ENCODE results near the gene RENBP. TPM values are rescaled to one million over a fixed set of nuclear protein-coding genes. Genes with fewer than 3 reads are reported as not detected.
"Not testable (repeated sequence)": the region's sequence is repeated elsewhere in the genome, so short reads cannot be mapped to it uniquely, and the experiment has no call there.

Gene RENBP
- total RNA-seq, 2 experiments from 2014 or later, result 18.1 to 18.8 TPM

GRCh38 chrX:153980394-153980793 is 36.0 kb upstream of the RENBP start:
- DNase-seq, H3K9me3 Mint-ChIP-seq, H3K36me3 Mint-ChIP-seq, H3K27me3 Mint-ChIP-seq: not testable (repeated sequence)
- peak; percentile 45 for ATAC-seq (ENCODE audit: low read depth)
- Mint-ChIP-seq H3K4me3 (peak overlapping the region; percentile 76), H3K4me1 (peaks cover 36% of the 10 kb centered on the region), H3K27ac (peak overlapping the region; percentile 92)
- POLR2A ChIA-PET, result interaction anchor here (1.3 to 2.8 kb wide), 8 partner anchors 9 to 54 kb away, joined by 3 to 39 read pairs (median 8); partner anchors contain the start of genes ARHGAP4, HCFC1, IRAK1 and TMEM187

GRCh38 chrX:153974726-153975286 is 30.4 kb upstream of the RENBP start:
- H3K27ac Mint-ChIP-seq, result peak overlapping the region; percentile 95
- peaks cover 4% of the 10 kb centered on the region for H3K36me3 Mint-ChIP-seq
- DNase-seq (no peak), ATAC-seq (ENCODE audit: low read depth) (no peak)
- H3K4me3 Mint-ChIP-seq, result peak overlapping the region; percentile 88
- H3K9me3 Mint-ChIP-seq, result no peaks in the 10 kb centered on the region
- H3K27me3 Mint-ChIP-seq, result no peaks in the 10 kb centered on the region
- POLR2A ChIA-PET, result interaction anchor here (1.0 to 6.9 kb wide), 4 partner anchors 8 to 45 kb away, joined by 4 to 62 read pairs (median 21); partner anchors contain the start of gene IRAK1
- peaks cover 10% of the 10 kb centered on the region for H3K4me1 Mint-ChIP-seq

DNA sequence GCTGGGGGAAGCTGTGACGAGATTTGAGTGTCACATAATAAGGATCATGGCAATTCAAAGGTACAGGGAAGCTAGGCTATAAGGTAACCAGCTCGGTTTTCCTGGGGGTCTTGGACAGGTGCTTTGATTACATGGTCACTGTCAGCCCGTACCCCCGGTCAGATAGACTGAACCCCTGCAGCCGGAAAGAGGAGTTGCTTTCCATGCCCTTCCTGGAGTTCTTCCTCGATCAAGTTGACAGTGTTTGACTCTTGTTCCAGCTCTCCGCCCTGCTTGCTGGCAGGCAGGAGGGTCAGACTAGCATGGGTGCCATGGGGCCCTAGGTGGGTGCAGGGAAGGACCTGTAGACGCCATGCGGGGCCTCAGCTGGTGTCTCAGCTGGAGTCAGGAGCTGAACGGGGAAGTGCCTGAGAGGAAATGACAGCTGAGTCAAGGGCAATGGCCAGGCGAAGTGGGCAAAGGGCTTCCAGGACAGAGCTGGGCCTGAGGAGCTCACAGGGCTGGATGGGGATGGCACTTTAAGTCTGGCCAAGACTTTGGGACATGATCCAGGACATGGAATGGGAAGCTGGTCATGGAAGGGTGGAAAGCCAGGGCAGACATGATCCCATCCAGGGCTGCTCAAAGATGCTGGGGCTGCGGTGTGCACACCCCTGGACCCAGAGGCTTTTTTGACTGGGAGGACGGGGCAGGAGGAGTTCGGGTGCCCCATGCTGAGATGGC is 29.7 kb upstream of the RENBP start:
- peaks cover 10% of the 10 kb centered on the region for H3K4me1 Mint-ChIP-seq
- no peak for DNase-seq
- peaks cover 9% of the 10 kb centered on the region for H3K36me3 Mint-ChIP-seq
- no peak for ATAC-seq (ENCODE audit: low read depth)
- H3K9me3 Mint-ChIP-seq, result no peaks in the 10 kb centered on the region
- peak overlapping the region; percentile 95 for H3K27ac Mint-ChIP-seq
- POLR2A ChIA-PET, result interaction anchor here (1.0 to 6.9 kb wide), 6 partner anchors 8 to 48 kb away, joined by 3 to 62 read pairs (median 6); partner anchors contain the start of genes ARHGAP4 and IRAK1
- peak overlapping the region; percentile 88 for H3K4me3 Mint-ChIP-seq
- H3K27me3 Mint-ChIP-seq, result no peaks in the 10 kb centered on the region

GRCh38 chrX:153973127-153974002 is 28.9 kb upstream of the RENBP start:
- POLR2A ChIA-PET, result interaction anchor here (0.7 to 7.6 kb wide), 11 partner anchors 8 to 80 kb away, joined by 3 to 110 read pairs (median 7); partner anchors contain the start of genes ARHGAP4 and IRAK1
- Mint-ChIP-seq H3K4me3 (peak overlapping the region; percentile 88), H3K9me3 (no peaks in the 10 kb centered on the region), H3K27me3 (no peaks in the 10 kb centered on the region), H3K27ac (peak overlapping the region; percentile 95), H3K4me1 (peaks cover 10% of the 10 kb centered on the region), H3K36me3 (peaks cover 9% of the 10 kb centered on the region)
- ATAC-seq (ENCODE audit: low read depth), result no peak
- no peak for DNase-seq

DNA sequence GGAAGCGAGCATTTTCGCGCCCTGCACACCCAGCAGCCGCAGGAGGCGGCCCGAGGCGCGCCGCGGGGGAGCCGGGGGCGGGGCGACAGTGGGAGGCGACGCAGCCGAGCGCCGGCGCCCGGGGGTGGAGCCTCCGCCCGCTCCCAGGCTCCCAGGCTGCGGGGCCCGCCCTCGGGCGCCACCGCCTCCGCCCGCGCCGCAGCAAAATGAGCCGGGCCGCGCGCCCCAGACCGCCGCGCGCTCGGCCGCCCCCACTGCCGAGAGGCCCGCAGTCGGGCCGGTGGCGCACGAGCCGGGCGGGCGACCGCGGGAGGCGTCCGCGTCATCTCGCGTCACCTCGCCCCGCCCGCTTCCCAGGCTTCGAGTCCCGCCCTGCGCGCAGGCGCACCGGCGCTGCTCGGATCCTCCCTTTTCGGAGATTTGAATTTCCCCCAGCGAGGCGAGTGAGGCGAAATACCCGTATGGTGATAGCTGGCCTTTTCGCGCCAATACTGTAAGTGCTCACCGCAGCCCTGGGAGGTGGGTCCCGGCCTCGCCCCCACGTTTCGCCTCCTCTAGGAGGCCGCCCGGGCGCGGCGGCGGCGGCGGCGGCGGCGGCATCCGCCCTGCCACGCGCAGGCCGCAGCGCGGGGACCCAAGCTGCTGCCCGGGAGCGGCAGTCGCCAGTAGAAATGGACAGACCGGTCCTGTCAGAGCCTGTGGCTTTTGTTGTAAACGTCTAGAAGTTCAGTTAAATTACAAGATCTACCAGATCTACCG is 28.1 kb upstream of the RENBP start, which contains the start of gene TMEM187:
TSS of gene TMEM187 (plus strand) at position 387 of the 759 bp plus-strand sequence. CDS start 9,309 bp downstream, outside the sequence.
- Mint-ChIP-seq H3K4me1 (peaks cover 10% of the 10 kb centered on the region), H3K27ac (peak within 1 kb of the TSS; percentile 100), H3K27me3 (no peaks in the 10 kb centered on the region), H3K4me3 (peak within 1 kb of the TSS; percentile 100), H3K9me3 (no peaks in the 10 kb centered on the region), H3K36me3 (peaks cover 16% of the 10 kb centered on the region)
- peak; percentile 48 for ATAC-seq (ENCODE audit: low read depth)
- peak; percentile 90 for DNase-seq
- POLR2A ChIA-PET, result interaction anchor here (0.6 to 7.6 kb wide), 10 partner anchors 9 to 82 kb away, joined by 3 to 110 read pairs (median 8); partner anchors contain the start of genes ARHGAP4 and IRAK1

DNA sequence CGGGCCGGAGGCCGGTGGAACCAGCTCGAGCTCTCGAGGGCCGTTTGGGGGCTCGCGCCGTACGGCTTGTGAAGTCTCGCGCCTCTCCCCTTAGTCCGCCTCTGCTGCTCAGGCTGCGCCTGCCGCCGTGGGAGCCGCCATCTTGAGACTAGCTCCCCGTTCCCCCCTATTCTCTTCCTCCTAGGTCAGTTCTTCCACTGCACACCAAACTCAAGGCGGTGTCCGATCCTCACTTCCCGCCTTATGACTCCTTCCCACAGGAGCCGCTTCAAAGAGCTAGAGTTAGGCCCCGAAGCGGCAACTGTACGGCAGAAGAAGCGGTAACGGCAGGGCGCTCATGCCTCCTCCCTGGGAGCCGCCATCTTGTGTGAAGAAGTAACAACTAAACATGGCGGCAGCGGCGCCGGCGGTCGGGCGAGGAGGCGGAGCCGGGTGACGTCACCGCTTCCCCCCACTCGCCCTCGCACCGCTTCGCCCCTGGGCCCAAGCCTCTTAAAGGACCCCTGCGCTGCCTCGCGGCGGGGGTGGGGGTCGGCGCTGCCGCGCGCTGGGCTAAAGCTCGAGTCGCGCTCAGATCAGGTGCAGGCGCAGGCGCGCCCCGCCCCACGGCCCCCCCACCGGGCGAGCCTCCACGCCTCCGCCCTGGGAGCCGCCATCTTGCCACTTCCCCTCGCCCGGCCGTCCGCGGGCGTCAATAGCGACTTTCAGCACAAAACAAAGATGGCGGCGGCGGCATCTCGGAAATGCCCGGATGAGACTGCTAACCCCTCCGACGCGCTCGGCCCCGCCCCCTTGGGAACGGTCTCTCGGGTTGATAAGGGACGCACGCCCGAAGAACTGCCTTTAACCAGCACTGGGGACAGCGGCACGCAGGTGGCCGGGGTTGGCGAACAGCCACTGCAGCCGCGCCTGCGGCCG is 27.3 kb upstream of the RENBP start, which contains the start of gene HCFC1:
TSS of gene HCFC1 (minus strand) at position 369 of the 918 bp plus-strand sequence. CDS start 978 bp downstream, outside the sequence.
- H3K36me3 Mint-ChIP-seq, result peaks cover 20% of the 10 kb centered on the region
- DNase-seq (peak; percentile 88), ATAC-seq (ENCODE audit: low read depth) (peak; percentile 31)
- H3K27ac Mint-ChIP-seq, result peak within 1 kb of the TSS; percentile 100
- H3K4me3 Mint-ChIP-seq, result peak within 1 kb of the TSS; percentile 100
- peaks cover 12% of the 10 kb centered on the region for H3K4me1 Mint-ChIP-seq
- H3K27me3 Mint-ChIP-seq, result no peaks in the 10 kb centered on the region
- POLR2A ChIA-PET, result interaction anchor here (0.6 to 7.6 kb wide), 12 partner anchors 10 to 83 kb away, joined by 3 to 110 read pairs (median 7); partner anchors contain the start of genes ARHGAP4 and IRAK1
- no peaks in the 10 kb centered on the region for H3K9me3 Mint-ChIP-seq

DNA sequence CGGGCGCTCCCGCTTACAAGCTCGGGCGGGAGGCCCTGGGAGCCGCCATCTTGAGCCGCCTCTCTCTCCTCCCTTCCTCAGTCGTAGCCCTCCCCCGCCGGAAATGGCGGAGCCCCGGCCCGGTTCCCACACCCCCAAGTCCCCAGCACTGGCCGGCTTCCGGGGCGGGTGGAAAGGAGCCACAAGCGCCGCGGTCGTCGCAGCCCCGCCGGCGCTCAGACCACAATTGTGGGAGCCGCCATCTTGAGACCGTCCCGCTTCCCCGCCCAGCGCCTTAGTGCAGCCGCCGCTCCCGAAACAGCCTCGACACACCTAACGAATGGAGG is 26.6 kb upstream of the RENBP start:
- Mint-ChIP-seq H3K4me3 (peak overlapping the region; percentile 100), H3K4me1 (peaks cover 16% of the 10 kb centered on the region), H3K36me3 (peaks cover 20% of the 10 kb centered on the region), H3K27me3 (no peaks in the 10 kb centered on the region), H3K27ac (peak overlapping the region; percentile 100), H3K9me3 (no peaks in the 10 kb centered on the region)
- ATAC-seq (ENCODE audit: low read depth) (peak; percentile 23), DNase-seq (peak; percentile 84)
- POLR2A ChIA-PET, result interaction anchor here (0.9 to 7.6 kb wide), 10 partner anchors 11 to 56 kb away, joined by 3 to 110 read pairs (median 7); partner anchors contain the start of genes ARHGAP4 and IRAK1

DNA sequence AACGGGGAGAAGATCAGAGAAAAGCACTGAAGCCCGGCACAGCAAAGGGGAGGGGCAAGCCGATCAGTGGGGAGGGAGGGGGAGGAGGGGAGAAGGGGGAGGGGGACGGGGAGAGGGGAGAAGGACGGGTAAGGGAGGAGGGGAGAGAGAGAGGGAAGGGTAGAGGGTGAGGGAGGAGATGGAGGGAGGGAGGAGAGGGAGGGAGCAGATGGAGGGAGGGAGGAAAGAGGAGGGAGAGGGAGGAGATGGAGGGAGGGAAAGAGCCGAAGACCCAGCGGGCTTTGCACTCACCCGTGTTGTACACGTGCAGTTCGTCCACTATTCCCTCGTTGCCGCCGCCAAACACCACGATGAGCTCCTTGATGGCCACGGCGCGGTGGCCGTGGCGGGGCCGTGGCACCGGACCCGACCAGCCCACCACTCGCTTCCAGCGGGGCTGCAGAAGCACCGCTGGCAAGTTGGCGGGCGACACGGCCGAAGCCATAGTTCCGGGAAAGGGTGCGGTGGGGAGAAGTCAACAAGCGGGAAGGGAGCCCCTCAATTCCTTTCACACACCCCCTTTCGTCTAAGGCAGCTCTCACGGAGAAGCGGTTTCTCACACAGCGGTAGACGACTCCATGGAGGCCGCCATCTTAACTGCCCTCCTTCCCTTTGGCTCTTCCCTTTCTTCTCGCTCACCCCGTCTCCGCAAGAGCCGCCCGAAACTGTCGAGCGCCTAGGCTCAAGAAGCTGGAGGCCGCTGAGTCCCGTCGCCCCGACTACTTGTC is 26.1 kb upstream of the RENBP start:
- ATAC-seq (ENCODE audit: low read depth), result peak; percentile 5
- Mint-ChIP-seq H3K4me1 (peaks cover 14% of the 10 kb centered on the region), H3K27me3 (no peaks in the 10 kb centered on the region), H3K36me3 (peaks cover 20% of the 10 kb centered on the region), H3K27ac (peak overlapping the region; percentile 100), H3K4me3 (peak overlapping the region; percentile 100), H3K9me3 (no peaks in the 10 kb centered on the region)
- DNase-seq, result no peak
- POLR2A ChIA-PET, result interaction anchor here (1.1 to 7.6 kb wide), 11 partner anchors 10 to 56 kb away, joined by 3 to 110 read pairs (median 7); partner anchors contain the start of genes ARHGAP4 and IRAK1

- no peaks in the 10 kb centered on the region for H3K27me3 Mint-ChIP-seq
- H3K4me3 Mint-ChIP-seq, result peak overlapping the region; percentile 100
- POLR2A ChIA-PET, result interaction anchor here (1.2 to 7.6 kb wide), 8 partner anchors 11 to 57 kb away, joined by 3 to 110 read pairs (median 22); partner anchors contain the start of genes ARHGAP4 and IRAK1
- H3K36me3 Mint-ChIP-seq, result peaks cover 20% of the 10 kb centered on the region
- H3K4me1 Mint-ChIP-seq, result peaks cover 14% of the 10 kb centered on the region
- ATAC-seq (ENCODE audit: low read depth) (no peak), DNase-seq (peak; percentile 54)
- H3K27ac Mint-ChIP-seq, result peak overlapping the region; percentile 100
- H3K9me3 Mint-ChIP-seq, result no peaks in the 10 kb centered on the region
Observed at GRCh38 chrX:153969904-153970356, 25.5 kb upstream of the RENBP start.

DNA sequence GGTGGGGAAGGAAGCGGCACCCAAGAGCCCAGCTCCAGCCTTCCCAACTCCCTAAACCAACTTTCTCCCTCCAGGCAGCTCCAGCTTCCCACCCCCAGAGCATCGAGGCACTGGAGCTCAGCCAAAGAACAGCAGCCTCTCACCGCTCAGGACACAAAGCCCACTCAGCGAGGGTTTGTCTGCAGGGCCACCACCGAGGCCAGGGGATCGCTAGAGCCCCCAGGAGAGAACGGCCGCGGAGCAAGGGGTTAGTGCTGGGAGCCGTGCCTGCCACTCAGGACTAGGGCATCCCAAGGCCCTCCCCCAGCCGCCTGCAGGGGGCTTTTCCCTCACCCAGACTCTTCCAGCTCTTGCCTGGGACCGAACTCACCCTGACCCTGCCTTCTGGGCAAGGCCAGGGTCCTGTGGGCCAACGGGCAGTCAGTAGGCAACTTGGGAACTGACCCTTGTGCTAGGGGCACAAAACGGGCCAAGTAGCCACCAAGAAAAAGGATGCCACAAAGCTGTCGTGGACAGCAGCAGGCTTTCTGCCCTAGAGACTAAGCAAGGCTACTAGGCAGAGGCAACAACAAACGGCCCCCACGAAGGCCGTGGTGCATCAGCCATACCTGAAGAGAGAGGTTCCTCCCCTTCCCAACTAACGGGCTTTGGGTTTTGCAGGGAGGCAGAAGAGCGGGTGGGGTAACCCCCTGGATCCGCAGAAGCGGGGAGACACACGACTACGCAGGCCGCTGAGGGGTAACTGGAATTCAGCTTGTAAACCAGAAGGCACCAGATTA is 24.9 kb upstream of the RENBP start:
- POLR2A ChIA-PET, result interaction anchor here (0.7 to 7.6 kb wide), 8 partner anchors 12 to 57 kb away, joined by 3 to 110 read pairs (median 11); partner anchors contain the start of genes ARHGAP4 and IRAK1
- peak overlapping the region; percentile 100 for H3K4me3 Mint-ChIP-seq
- H3K4me1 Mint-ChIP-seq, result peaks cover 8% of the 10 kb centered on the region
- H3K27ac Mint-ChIP-seq, result peak overlapping the region; percentile 100
- H3K36me3 Mint-ChIP-seq, result peaks cover 19% of the 10 kb centered on the region
- DNase-seq (no peak), ATAC-seq (ENCODE audit: low read depth) (no peak)
- no peaks in the 10 kb centered on the region for H3K27me3 Mint-ChIP-seq
- no peaks in the 10 kb centered on the region for H3K9me3 Mint-ChIP-seq

All from activated naive CD8-positive, alpha-beta T cell treated with anti-CD3 and anti-CD28 coated beads, Interleukin-2, amount 10 ng/mL, durations not matched to agents 7 days and 5 days (primary cell).